GM21825 (cell line): ENCODE data around the gene RAB5B.
A peak's percentile ranks its signal among the peaks of the same experiment; 100 is the strongest.
"Not testable (repeated sequence)": the region's sequence is repeated elsewhere in the genome, so short reads cannot be mapped to it uniquely, and the experiment has no call there.

ENCODE experiments used
- ATAC-seq: cut with Tn5 transposase; IDR thresholded peaks from one replicate; pipeline ENCODE4 v1.9.1; 2021; ENCODE audit warnings: mild to moderate bottlenecking, moderate library complexity; ENCODE audit not compliant: unreplicated experiment

RAB5B gene

GRCh38 chr12:56013482-56013881 is 39.6 kb downstream of the RAB5B start:
- no peak for ATAC-seq

DNA sequence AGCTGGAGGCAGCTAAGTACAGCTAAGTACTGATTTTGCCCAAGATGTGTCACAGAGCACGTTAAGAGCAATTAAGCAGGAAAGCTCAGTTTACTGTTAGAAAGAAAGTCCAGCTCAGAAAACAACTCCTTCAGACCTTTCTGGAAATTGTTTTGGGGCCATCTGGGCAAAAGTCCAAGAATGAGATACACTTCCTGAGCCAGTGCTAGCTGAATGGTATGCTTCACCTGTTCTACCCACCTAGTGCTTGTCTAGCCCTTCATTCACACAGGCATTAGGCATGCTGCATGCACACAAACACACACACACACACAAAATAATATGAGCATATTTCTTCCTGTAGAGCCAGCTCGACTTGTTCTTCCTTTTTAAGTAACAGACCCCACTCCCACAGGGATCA is 40.3 kb downstream of the RAB5B start:
- ATAC-seq, result no peak

DNA sequence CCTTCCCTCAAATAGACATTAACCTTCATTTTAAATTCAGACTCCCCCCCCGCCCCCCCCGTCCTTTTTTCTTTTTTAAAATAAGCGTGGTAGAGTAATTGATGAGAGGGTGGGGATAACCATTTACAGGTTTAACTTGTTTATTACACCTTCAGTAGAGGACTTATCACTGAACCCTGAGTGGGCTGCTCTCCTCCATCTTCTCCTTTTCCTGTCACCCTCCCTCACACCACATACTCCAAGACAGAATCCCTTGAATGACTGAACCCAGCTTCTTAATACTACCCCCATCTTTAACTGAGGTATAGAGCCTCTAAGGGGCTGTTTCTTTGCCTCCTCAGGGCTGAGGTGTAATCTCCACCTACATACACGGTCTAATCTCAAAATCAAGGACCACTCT is 43.3 kb downstream of the RAB5B start:
- no peak for ATAC-seq

GRCh38 chr12:56018356-56018755 is 44.5 kb downstream of the RAB5B start:
- ATAC-seq, result no peak

DNA sequence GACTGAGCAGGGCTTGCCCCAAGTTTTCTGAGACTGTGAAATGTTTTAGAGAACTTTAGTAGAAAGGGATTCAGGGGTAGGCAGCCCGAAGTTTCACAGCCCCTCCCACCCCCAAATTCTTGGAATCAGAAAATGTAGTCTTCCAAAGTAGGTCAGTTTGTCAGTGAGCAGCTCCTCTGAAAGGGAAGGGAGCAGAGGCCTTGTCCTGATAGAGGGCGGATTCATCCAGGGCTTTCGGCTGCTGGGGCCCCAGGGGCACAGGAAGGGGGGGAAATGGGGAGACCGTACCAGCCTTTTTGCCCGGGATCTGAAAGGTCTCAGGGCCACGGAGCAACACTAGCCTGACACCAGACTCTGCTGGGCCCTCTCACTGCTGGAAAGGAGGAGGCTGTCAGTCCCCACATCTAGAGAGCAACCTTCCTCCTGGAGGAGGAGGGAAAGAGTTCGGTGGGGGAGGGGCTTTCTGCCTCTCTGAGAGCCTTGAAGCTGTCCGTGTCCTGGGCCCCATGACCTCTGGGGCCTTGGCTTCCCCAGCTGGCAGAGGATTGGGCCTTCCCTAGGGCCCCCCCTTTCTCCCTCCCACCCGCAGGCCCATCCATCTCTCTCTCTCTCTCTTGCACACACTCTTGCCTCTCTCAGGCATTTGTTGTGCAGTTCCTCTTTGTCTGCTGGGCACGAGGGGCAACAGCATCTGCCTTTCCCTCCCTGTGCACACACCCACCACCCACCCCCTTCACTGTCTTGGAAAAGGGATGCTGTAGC is 46.7 kb downstream of the RAB5B start, which contains the start of gene IKZF4:
Gene IKZF4, plus strand, starts transcription at position 621 of the 762 bp plus-strand sequence. CDS start 451 bp downstream, outside the sequence.
- ATAC-seq, result no peak

GRCh38 chr12:56021889-56022497 is 48.1 kb downstream of the RAB5B start:
- ATAC-seq, result no peak

- no peak for ATAC-seq
Observed at GRCh38 chr12:56028511-56029165, 54.8 kb downstream of the RAB5B start.

GRCh38 chr12:56029166-56029519 is 55.3 kb downstream of the RAB5B start:
- no peak for ATAC-seq

GRCh38 chr12:56029666-56030293 is 55.9 kb downstream of the RAB5B start:
- ATAC-seq, result no peak

- ATAC-seq, result no peak
Observed at GRCh38 chr12:56031987-56032386, 58.1 kb downstream of the RAB5B start.

DNA sequence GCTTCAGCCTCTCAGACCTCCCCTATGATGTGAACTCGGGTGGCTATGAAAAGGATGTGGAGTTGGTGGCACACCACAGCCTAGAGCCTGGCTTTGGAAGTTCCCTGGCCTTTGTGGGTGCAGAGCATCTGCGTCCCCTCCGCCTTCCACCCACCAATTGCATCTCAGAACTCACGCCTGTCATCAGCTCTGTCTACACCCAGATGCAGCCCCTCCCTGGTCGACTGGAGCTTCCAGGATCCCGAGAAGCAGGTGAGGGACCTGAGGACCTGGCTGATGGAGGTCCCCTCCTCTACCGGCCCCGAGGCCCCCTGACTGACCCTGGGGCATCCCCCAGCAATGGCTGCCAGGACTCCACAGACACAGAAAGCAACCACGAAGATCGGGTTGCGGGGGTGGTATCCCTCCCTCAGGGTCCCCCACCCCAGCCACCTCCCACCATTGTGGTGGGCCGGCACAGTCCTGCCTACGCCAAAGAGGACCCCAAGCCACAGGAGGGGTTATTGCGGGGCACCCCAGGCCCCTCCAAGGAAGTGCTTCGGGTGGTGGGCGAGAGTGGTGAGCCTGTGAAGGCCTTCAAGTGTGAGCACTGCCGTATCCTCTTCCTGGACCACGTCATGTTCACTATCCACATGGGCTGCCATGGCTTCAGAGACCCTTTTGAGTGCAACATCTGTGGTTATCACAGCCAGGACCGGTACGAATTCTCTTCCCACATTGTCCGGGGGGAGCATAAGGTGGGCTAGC is 60.9 kb downstream of the RAB5B start:
- no peak for ATAC-seq

DNA sequence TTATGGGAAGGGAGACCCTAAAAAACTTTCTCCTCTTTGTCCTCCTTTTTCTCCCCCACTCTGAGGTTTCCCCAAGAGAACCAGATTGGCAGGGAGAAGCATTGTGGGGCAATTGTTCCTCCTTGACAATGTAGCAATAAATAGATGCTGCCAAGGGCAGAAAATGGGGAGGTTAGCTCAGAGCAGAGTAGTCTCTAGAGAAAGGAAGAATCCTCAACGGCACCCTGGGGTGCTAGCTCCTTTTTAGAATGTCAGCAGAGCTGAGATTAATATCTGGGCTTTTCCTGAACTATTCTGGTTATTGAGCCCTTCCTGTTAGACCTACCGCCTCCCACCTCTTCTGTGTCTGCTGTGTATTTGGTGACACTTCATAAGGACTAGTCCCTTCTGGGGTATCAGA is 63.3 kb downstream of the RAB5B start:
- ATAC-seq, result no peak

DNA sequence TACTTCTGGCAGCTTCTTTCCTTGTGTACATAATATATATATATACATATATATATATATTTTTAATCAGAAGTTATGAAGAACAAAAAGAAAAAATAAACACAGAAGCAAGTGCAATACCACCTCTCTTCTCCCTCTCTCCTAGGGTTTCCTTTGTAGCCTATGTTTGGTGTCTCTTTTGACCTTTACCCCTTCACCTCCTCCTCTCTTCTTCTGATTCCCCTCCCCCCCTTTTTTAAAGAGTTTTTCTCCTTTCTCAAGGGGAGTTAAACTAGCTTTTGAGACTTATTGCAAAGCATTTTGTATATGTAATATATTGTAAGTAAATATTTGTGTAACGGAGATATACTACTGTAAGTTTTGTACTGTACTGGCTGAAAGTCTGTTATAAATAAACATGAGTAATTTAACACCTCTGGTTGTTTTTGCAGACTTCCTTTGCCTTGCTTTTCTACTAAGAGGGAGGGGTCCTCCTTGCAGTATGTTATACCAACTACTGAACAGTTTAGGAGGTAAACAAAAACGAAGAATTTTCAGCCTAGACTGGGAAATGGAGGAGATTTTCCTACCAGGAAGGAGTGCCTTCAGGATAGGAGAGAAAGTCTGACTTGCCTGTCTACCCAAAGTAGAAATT is 64.3 kb downstream of the RAB5B start:
- ATAC-seq, result no peak

- no peak for ATAC-seq
Observed at GRCh38 chr12:56040151-56040550, 66.3 kb downstream of the RAB5B start.

GRCh38 chr12:56040963-56041551 is 67.2 kb downstream of the RAB5B start:
- no peak for ATAC-seq

- peak; percentile 92 for ATAC-seq
Observed at GRCh38 chr12:56041552-56042429, 67.9 kb downstream of the RAB5B start, which contains the start of gene RPS26. RPS26 (plus strand) TSS chr12:56041918; CDS start chr12:56042167, 249 bp downstream.

DNA sequence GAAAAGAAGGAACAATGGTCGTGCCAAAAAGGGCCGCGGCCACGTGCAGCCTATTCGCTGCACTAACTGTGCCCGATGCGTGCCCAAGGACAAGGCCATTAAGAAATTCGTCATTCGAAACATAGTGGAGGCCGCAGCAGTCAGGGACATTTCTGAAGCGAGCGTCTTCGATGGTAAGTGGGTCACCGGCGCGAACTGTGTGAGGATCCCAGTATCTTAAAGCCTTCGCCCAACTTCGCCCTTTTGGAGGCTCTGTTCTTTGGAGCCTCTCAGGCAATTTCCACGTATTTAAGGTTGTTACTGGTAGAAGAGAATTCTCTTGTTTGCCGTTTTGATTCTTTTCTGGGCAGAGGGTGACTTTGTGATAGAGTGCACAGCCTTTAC is 68.5 kb downstream of the RAB5B start:
- not testable (repeated sequence) for ATAC-seq

- ATAC-seq, result no peak
Observed at GRCh38 chr12:56042843-56043242, 69.0 kb downstream of the RAB5B start.
